Karpas-422 (cell line): ENCODE measurements around the gene BDP1. TPM values are rescaled to one million over a fixed set of nuclear protein-coding genes. Genes with fewer than 3 reads are reported as not detected.
"Not testable (repeated sequence)": the region's sequence is repeated elsewhere in the genome, so short reads cannot be mapped to it uniquely, and the experiment has no call there.

Source experiments
- DNase-seq: peaks from one replicate; pipeline ENCODE4 v3.0.0-alpha.2; 2015
- H2AFZ ChIP-seq: fragments of 200-600 bp; sonication (generic); 2 replicates; pipeline ENCODE4 v1.6.1; 2014; ENCODE audit warnings: antibody characterized with exemption, low read length, mixed read lengths
- H3K27ac ChIP-seq: fragments of 200-600 bp; sonication (generic); 2 replicates; pipeline ENCODE4 v1.5.1; 2014; ENCODE audit warnings: mild to moderate bottlenecking, low read length, moderate library complexity
- H3K27me3 ChIP-seq: fragments of 200-600 bp; sonication (generic); 2 replicates; pipeline ENCODE4 v1.6.1; 2014; ENCODE audit warnings: low read length, mixed read lengths
- H3K36me3 ChIP-seq: fragments of 200-600 bp; sonication (generic); 2 replicates; pipeline ENCODE4 v1.6.1; 2014; ENCODE audit warnings: low read length, mixed read lengths; ENCODE audit not compliant: insufficient read depth
- H3K4me1 ChIP-seq: fragments of 200-600 bp; sonication (generic); 2 replicates; pipeline ENCODE4 v1.6.1; 2014; ENCODE audit warnings: mild to moderate bottlenecking, low read length, mixed read lengths
- H3K4me2 ChIP-seq: fragments of 200-600 bp; sonication (generic); 2 replicates; pipeline ENCODE4 v1.6.1; 2014; ENCODE audit warnings: low read length, low read depth, mild to moderate bottlenecking; ENCODE audit not compliant: poor library complexity, severe bottlenecking
- H3K4me3 ChIP-seq: fragments of 200-600 bp; sonication (generic); 2 replicates; pipeline ENCODE4 v1.5.1; 2014; ENCODE audit warnings: mild to moderate bottlenecking, antibody characterized with exemption, low read length, mixed read lengths
- H3K79me2 ChIP-seq: fragments of 200-600 bp; sonication (generic); 2 replicates; pipeline ENCODE4 v1.6.1; 2014; ENCODE audit warnings: mild to moderate bottlenecking, low read length, mixed read lengths
- H3K9ac ChIP-seq: fragments of 200-600 bp; sonication (generic); 2 replicates; pipeline ENCODE4 v1.6.0; 2014; ENCODE audit warnings: low read length
- H3K9me2 ChIP-seq: fragments of 200-600 bp; sonication (generic), shearing (Covaris generic); replicated peaks from 2 replicates; pipeline ENCODE4 v1.6.0; 2014; ENCODE audit warnings: mild to moderate bottlenecking, low read length, moderate library complexity; ENCODE audit not compliant: insufficient read depth
- H3K9me3 ChIP-seq: fragments of 300-700, 200-600 bp; sonication (generic); 2 replicates; pipeline ENCODE4 v1.6.1; 2014; ENCODE audit warnings: low read length, mixed read lengths
- H4K20me1 ChIP-seq: fragments of 200-600 bp; sonication (generic); 2 replicates; pipeline ENCODE4 v1.6.1; 2014; ENCODE audit warnings: mild to moderate bottlenecking, antibody characterized with exemption, low read length, low read depth; ENCODE audit not compliant: insufficient read depth
- total RNA-seq: library from RNA; depleted of rRNA; stranded (reverse); fragments of >200 nt; shearing (Covaris generic); gene quantifications from 2 replicates; pipeline ENCODE4 v1.2.3, GENCODE V29; 2014; ENCODE audit warnings: low replicate concordance; rRNA removed

The BDP1 gene
- 34.2 and 42.5 TPM in 2 replicates for total RNA-seq

GRCh38 chr5:71455427-71456361 lies at the start of gene BDP1:
Gene BDP1 (plus strand): TSS chr5:71455651. CDS start chr5:71455878, 227 bp downstream.
- no peaks in the 10 kb centered on the region for H3K9me3 ChIP-seq
- peak; percentile 99 for DNase-seq

GRCh38 chr5:71410088-71410487 lies 45.4 kb upstream of the BDP1 start:
- DNase-seq, result peak; percentile 41
- H3K4me1 ChIP-seq, result peaks cover 16% of the 10 kb centered on the region

More at GRCh38 chr5:71455427-71456361, at the start of gene BDP1:
- Histone ChIP-seq H3K4me1 (peaks cover 21% of the 10 kb centered on the region), H3K9ac (peak within 1 kb of the TSS; percentile 83), H3K27me3 (no peaks in the 10 kb centered on the region), H2AFZ (peak within 1 kb of the TSS; percentile 65), H4K20me1 (peaks cover 6% of the 10 kb centered on the region; the same call in 1 of the 2 replicates), H3K36me3 (peaks cover 21% of the 10 kb centered on the region), H3K27ac (peak within 1 kb of the TSS; percentile 51), H3K4me3 (peak within 1 kb of the TSS; percentile 87), H3K4me2 (peak within 1 kb of the TSS; percentile 82), H3K9me2 (no peaks in the 10 kb centered on the region), H3K79me2 (peaks cover 50% of the 10 kb centered on the region)

GRCh38 chr5:71415626-71416025 lies 39.8 kb upstream of the BDP1 start:
- H3K4me2 ChIP-seq, H3K9ac ChIP-seq, H4K20me1 ChIP-seq, H3K79me2 ChIP-seq, H3K27me3 ChIP-seq, H3K36me3 ChIP-seq, H2AFZ ChIP-seq, DNase-seq, H3K9me3 ChIP-seq, H3K4me3 ChIP-seq, H3K9me2 ChIP-seq, H3K27ac ChIP-seq: not testable (repeated sequence)
- peaks cover 17% of the 10 kb centered on the region for H3K4me1 ChIP-seq

More at GRCh38 chr5:71410088-71410487, 45.4 kb upstream of the BDP1 start:
- not testable (repeated sequence) for H3K4me3 ChIP-seq, H3K79me2 ChIP-seq, H3K9ac ChIP-seq, H3K27ac ChIP-seq, H3K36me3 ChIP-seq, H4K20me1 ChIP-seq, H3K4me2 ChIP-seq, H3K27me3 ChIP-seq, H3K9me2 ChIP-seq, H2AFZ ChIP-seq, H3K9me3 ChIP-seq

GRCh38 chr5:71418026-71418425 lies 37.4 kb upstream of the BDP1 start:
- not testable (repeated sequence) for H3K79me2 ChIP-seq, H3K36me3 ChIP-seq, H3K27ac ChIP-seq, H3K9me2 ChIP-seq, H3K4me2 ChIP-seq, H2AFZ ChIP-seq, H3K27me3 ChIP-seq, H3K9ac ChIP-seq, H4K20me1 ChIP-seq, H3K4me3 ChIP-seq, DNase-seq, H3K9me3 ChIP-seq
- H3K4me1 ChIP-seq, result peaks cover 24% of the 10 kb centered on the region

GRCh38 chr5:71421278-71421677 lies 34.2 kb upstream of the BDP1 start:
- Histone ChIP-seq H2AFZ (peak overlapping the region; percentile 50; the same call in 1 of the 2 replicates), H3K4me1 (peaks cover 24% of the 10 kb centered on the region), H3K27ac (peak overlapping the region; percentile 75), H3K4me2 (peak overlapping the region; percentile 67), H3K4me3 (peak overlapping the region; percentile 28; the same call in 1 of the 2 replicates)
- H3K36me3 ChIP-seq, H3K9me2 ChIP-seq, H4K20me1 ChIP-seq, H3K9ac ChIP-seq, H3K79me2 ChIP-seq, DNase-seq, H3K27me3 ChIP-seq, H3K9me3 ChIP-seq: not testable (repeated sequence)

- not testable (repeated sequence) for H3K36me3 ChIP-seq, H3K9me2 ChIP-seq, H3K4me3 ChIP-seq, H3K9me3 ChIP-seq, H3K9ac ChIP-seq, H3K27ac ChIP-seq, H3K79me2 ChIP-seq, H3K4me2 ChIP-seq, DNase-seq, H3K27me3 ChIP-seq, H4K20me1 ChIP-seq, H2AFZ ChIP-seq
- H3K4me1 ChIP-seq, result peaks cover 29% of the 10 kb centered on the region
These were observed 31.6 kb upstream of the BDP1 start for GRCh38 chr5:71423896-71424295.

GRCh38 chr5:71426686-71427474 lies 28.6 kb upstream of the BDP1 start:
- H3K4me3 ChIP-seq, H3K9ac ChIP-seq, H3K36me3 ChIP-seq, H3K9me3 ChIP-seq, DNase-seq, H3K9me2 ChIP-seq, H3K4me1 ChIP-seq, H3K27ac ChIP-seq, H4K20me1 ChIP-seq, H3K4me2 ChIP-seq, H2AFZ ChIP-seq, H3K27me3 ChIP-seq, H3K79me2 ChIP-seq: not testable (repeated sequence)

- H2AFZ ChIP-seq, H3K9ac ChIP-seq: not testable (repeated sequence)
These were observed 23.0 kb upstream of the BDP1 start for GRCh38 chr5:71432410-71432809.

More at GRCh38 chr5:71432410-71432809, 23.0 kb upstream of the BDP1 start:
- not testable (repeated sequence) for H4K20me1 ChIP-seq, H3K9me3 ChIP-seq, H3K27ac ChIP-seq, H3K27me3 ChIP-seq, H3K4me3 ChIP-seq, H3K36me3 ChIP-seq, H3K79me2 ChIP-seq, H3K4me1 ChIP-seq, H3K9me2 ChIP-seq, DNase-seq, H3K4me2 ChIP-seq
